ENCODE results near the gene ZKSCAN4. TPM values are rescaled to one million over a fixed set of nuclear protein-coding genes. Genes with fewer than 3 reads are reported as not detected.

The ZKSCAN4 gene
- total RNA-seq, 2 donors from 2014 or later: 2.7 to 5.8 TPM

GRCh38 chr6:28243946-28244345, 8.1 kb downstream of the ZKSCAN4 start:
- Histone ChIP-seq H3K4me3 (no peak overlapping the region), H3K4me1 (replicated peaks) (no peaks in the 10 kb centered on the region), H3K36me3 (peaks cover 0 to 6% of the 10 kb centered on the region in 2 donors), H3K27me3 (replicated peaks; ENCODE audit: insufficient read depth) (no peaks in the 10 kb centered on the region), H3K9me3 (no peaks in the 10 kb centered on the region), H3K27ac (no peak overlapping the region)
- intact Hi-C loops (cut with DNase I): no loop called here
- DNase-seq (ENCODE audit: low spot score): no peak
- TF ChIP-seq POLR2AphosphoS5 (IDR thresholded peaks at IDR 0.05): no peak
- no peak for TF ChIP-seq POLR2A (IDR thresholded peaks at IDR 0.05)
- TF ChIP-seq CTCF (IDR thresholded peaks at IDR 0.05): no peak
- WGBS: 88% methylated on average over 3 of the region's 3 CpGs

- WGBS: 93% methylated on average over 1 of the region's 1 CpG
- Histone ChIP-seq H3K9me3 (no peaks in the 10 kb centered on the region), H3K27ac (no peak overlapping the region), H3K4me1 (replicated peaks) (no peaks in the 10 kb centered on the region), H3K27me3 (replicated peaks; ENCODE audit: insufficient read depth) (no peaks in the 10 kb centered on the region), H3K36me3 (peaks cover 0 to 2% of the 10 kb centered on the region in 2 donors), H3K4me3 (no peak overlapping the region)
- no peak for TF ChIP-seq POLR2A (IDR thresholded peaks at IDR 0.05)
- TF ChIP-seq POLR2AphosphoS5 (IDR thresholded peaks at IDR 0.05): no peak
- no peak for TF ChIP-seq CTCF (IDR thresholded peaks at IDR 0.05)
- intact Hi-C loops (cut with DNase I): no loop called here
- DNase-seq (ENCODE audit: low spot score): no peak
Observed at GRCh38 chr6:28240471-28240870, 11.6 kb downstream of the ZKSCAN4 start.

DNA sequence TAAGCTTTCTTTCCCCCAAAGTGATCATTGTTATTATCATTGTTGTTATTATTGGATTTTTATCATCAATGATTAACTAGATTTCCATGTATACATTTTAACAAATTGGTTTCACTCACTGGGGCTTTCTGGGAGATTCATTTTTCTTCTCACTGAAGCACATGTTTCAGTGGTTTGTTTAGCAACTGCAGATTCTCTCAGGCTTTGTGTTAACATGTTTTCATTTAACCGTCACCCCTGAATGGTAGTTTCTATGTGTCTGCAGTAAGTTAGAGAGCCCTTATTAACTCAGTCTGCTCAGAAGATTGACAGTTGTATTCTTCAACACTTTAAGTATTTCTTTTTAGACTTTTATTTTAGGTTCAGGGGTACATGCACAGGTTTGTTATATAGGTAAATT, 12.4 kb downstream of the ZKSCAN4 start:
- H3K27me3 ChIP-seq (replicated peaks; ENCODE audit: insufficient read depth): no peaks in the 10 kb centered on the region
- H3K4me1 ChIP-seq (replicated peaks): no peaks in the 10 kb centered on the region
- H3K4me3 ChIP-seq: no peak overlapping the region
- no peak for TF ChIP-seq POLR2AphosphoS5 (IDR thresholded peaks at IDR 0.05)
- TF ChIP-seq CTCF (IDR thresholded peaks at IDR 0.05): no peak
- no peak for TF ChIP-seq POLR2A (IDR thresholded peaks at IDR 0.05)
- WGBS: 73% methylated on average over 1 of the region's 1 CpG
- H3K9me3 ChIP-seq: no peaks in the 10 kb centered on the region
- H3K27ac ChIP-seq: no peak overlapping the region
- H3K36me3 ChIP-seq: no peaks in the 10 kb centered on the region
- no peak for DNase-seq (ENCODE audit: low spot score)
- intact Hi-C loops (cut with DNase I): no loop called here

- 87% methylated on average over 3 of the region's 3 CpGs for WGBS
- intact Hi-C loops (cut with DNase I): no loop called here
- Histone ChIP-seq H3K36me3 (no peaks in the 10 kb centered on the region), H3K9me3 (no peaks in the 10 kb centered on the region), H3K4me1 (replicated peaks) (no peaks in the 10 kb centered on the region), H3K27ac (no peak overlapping the region), H3K4me3 (no peak overlapping the region), H3K27me3 (replicated peaks; ENCODE audit: insufficient read depth) (no peaks in the 10 kb centered on the region)
- TF ChIP-seq POLR2A (IDR thresholded peaks at IDR 0.05) (no peak), CTCF (IDR thresholded peaks at IDR 0.05) (no peak), POLR2AphosphoS5 (IDR thresholded peaks at IDR 0.05) (no peak)
- no peak for DNase-seq (ENCODE audit: low spot score)
Observed at GRCh38 chr6:28235912-28236452, 16.1 kb downstream of the ZKSCAN4 start.

DNA sequence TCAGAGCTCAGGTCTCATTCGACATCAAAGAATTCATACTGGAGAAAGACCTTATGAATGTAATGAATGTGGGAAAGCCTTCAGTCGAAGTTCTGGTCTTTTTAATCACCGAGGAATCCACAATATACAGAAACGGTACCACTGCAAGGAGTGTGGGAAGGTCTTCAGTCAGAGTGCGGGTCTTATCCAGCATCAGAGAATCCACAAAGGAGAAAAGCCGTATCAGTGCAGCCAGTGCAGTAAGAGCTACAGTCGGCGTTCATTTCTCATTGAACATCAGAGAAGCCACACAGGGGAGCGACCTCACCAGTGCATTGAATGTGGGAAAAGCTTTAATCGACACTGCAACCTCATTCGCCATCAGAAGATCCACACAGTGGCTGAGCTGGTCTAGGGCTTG, 19.3 kb downstream of the ZKSCAN4 start:
- no peak overlapping the region for H3K27ac ChIP-seq
- 94% methylated on average over 11 of the region's 11 CpGs for WGBS
- no peaks in the 10 kb centered on the region for H3K9me3 ChIP-seq
- TF ChIP-seq POLR2A (IDR thresholded peaks at IDR 0.05): no peak
- TF ChIP-seq CTCF (IDR thresholded peaks at IDR 0.05): no peak
- no peak for TF ChIP-seq POLR2AphosphoS5 (IDR thresholded peaks at IDR 0.05)
- no peak for DNase-seq (ENCODE audit: low spot score)
- no peaks in the 10 kb centered on the region for H3K4me1 ChIP-seq (replicated peaks)
- no peaks in the 10 kb centered on the region for H3K36me3 ChIP-seq
- intact Hi-C loops (cut with DNase I): no loop called here
- H3K4me3 ChIP-seq: no peak overlapping the region
- no peaks in the 10 kb centered on the region for H3K27me3 ChIP-seq (replicated peaks; ENCODE audit: insufficient read depth)
